Measurements from ENCODE around the gene COX7A1.

The COX7A1 gene

GRCh38 chr19:36111200-36111539 is 41.1 kb downstream of the COX7A1 start:
- no peak for DNase-seq

DNA sequence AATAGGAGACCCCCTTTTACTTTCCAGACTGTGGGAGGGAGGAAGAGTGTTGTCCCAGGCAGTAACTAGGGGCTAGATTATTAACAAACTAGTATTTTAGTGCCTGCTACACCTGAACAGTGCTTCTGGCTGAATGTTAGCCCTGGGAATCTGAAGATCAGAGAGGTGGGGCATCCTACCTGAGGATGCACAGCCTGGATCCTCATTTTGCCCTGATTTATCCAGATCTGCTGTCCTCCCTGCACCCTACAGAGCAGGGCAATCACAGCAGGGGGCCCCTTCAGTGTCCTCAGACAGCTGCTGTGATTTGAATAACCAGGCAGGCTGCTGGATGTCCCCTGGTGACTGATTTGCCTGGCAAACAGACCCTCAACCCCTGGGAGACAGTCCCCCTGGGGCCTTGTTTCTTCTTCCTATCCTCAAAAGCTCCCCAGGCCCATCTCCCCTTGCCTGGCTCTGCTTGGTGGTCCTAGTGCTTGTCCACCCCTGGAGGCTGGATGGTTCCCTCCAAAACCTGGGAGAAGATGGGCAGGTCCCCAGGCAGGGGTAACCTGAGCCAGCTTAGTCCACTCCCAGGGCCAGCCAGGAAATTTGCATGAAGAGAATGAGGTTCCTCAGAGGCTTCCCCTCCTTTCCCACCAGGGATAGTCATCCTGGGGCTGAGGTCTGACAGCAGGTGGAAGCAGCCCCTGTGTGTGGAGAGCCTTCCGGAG is 41.6 kb downstream of the COX7A1 start, which contains the start of gene OVOL3:
OVOL3 (plus strand) TSS at position 657 of the 713 bp plus-strand sequence. CDS start 60 bp downstream, outside the sequence.
- DNase-seq = no peak

GRCh38 chr19:36108684-36109083 is 43.6 kb downstream of the COX7A1 start:
- no peak for DNase-seq

DNA sequence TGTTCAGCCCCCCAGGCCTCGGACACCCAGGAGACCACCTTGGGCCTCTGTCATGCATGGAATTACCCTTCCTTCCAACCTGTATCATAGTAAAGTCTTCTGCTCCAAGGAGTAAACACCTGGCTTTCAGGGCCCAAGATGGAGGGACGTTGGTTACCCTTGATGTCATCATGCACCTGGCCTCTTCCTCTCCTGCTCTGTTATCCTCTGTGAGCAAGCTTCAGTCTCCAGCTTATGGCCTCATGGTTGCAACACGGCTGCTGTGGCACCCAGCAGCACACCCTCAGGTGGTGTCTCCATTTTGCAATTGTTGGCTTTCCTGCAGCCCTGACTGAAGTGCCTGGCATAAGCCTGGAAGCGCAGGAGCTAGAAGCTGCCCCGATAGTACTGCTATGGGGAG is 45.3 kb downstream of the COX7A1 start:
- DNase-seq = no peak

DNA sequence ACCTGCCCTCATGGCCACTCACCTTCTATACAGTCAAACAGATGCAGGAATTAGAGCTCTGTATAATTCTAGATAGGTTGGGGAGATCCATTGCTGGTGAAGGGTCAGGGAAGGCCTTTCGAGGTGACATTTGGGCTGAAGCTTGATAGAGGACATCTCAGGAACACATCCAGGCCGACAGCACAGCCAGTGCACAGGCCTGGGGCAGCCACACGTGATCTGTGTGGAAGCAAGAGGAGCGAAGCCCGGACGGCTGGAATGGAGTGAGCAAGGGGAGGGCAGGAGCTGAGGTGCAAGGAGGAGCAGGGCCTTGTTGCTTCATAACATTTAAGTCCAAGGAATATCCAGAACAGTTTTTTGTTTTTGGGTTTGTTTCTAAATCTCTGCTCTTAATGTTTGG is 45.8 kb downstream of the COX7A1 start:
- DNase-seq = no peak

- no peak for DNase-seq
These were observed 48.2 kb downstream of the COX7A1 start for GRCh38 chr19:36103842-36104552.

GRCh38 chr19:36103040-36103626 is 49.1 kb downstream of the COX7A1 start:
- no peak for DNase-seq

DNA sequence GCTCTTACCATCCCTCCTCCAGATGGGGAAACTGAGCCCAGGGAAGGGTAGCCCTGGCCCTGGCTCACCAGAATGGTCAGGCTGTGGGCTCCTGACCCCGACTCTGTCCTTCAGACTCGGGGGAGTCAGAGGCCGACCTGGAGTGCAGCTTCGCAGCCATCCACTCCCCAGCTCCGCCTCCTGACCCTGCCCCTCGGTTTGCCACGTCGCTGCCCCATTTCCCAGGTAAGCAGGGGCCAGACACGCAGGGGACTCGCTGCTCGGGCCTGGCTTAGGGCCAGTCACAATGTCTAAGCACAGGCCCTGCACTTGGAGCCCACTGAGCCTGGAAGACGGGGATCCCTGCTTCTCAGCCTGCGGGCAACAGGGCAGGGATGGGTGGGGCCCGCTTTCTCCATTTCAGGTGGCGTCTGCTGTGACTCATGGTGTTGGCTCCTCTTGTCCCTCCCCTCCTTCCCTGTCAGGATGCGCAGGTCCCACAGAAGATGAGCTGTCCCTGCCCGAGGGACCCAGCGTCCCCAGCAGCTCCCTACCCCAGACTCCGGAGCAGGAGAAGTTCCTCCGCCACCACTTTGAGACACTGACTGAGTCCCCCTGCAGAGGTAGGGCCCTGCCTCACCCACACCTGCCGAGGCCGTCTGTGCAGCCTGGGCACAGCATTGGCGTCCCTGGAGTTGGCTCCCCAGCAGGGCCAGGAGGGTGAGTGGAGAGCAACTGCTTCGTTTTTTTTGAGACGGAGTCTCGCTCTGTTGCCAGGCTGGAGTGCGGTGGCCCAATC is 50.5 kb downstream of the COX7A1 start:
- DNase-seq = no peak
